Measurements from ENCODE around the gene SIMC1.

Gene SIMC1

DNA sequence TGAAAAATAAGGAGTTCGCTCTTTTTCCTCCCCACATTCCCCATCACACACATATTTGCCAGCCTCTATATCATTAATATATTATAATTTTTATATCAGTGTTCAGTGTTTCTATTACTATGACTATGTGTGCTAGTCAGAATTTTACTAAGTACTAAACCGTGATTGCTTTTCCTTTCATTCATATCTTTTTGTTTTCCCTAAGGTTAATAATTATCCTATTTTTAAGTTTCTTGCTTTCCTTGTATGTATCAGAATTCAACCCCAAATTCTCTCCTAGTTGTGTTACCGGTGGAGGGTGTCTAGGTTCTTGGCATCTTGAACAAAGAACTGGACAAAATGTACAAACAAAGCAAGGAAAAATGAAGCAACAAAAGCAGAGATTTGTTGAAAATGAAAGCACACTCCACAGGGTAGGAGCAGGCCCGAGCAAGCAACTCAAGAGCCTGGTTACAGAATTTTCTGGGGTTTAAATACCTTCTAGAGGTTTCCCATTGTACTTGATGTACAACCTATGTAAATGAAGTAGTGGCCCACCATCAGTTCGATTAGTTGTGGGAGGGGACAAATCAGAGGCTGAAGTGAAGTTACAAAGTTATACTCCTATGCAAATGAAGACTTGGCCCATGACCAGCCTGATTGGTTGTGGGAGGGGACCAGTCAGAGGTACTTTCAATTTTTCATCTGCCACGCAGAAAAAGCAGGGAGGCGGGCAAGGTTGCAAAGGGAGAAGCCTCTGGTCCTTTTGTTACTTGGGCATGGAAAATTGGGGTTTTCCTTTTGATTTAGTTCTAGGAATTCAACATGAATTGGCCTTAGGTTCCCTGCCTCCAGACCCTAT lies 79.5 kb downstream of the SIMC1 start:
- DNase-seq (ENCODE audit: low read depth), result no peak

GRCh38 chr5:176319827-176320554 lies 81.8 kb downstream of the SIMC1 start:
- DNase-seq (ENCODE audit: low read depth), result no peak

DNA sequence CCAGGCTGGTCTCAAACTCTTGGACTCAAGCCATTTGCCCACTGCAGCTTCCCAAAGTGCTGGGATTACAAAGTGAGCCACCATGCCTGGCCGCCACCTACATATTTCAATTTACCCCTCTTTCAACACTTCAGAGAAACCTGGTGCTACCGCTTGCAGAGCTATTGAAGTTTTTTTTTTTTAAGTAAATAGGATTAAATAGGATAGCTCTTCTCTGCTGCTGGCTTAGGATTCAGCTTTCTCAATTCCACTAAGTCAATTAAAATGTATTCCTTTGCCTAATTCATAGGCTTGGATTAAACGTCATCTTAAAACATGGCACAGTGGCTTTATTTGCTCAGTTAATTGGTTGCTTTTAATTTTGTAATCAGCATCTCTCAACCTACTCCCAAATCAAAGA lies 82.4 kb downstream of the SIMC1 start:
- DNase-seq (ENCODE audit: low read depth), result no peak

- no peak for DNase-seq (ENCODE audit: low read depth)
These were observed 96.0 kb downstream of the SIMC1 start for GRCh38 chr5:176334031-176334770.

GRCh38 chr5:176337913-176338312 lies 99.7 kb downstream of the SIMC1 start:
- DNase-seq (ENCODE audit: low read depth), result no peak

- DNase-seq (ENCODE audit: low read depth), result no peak
These were observed 101.1 kb downstream of the SIMC1 start for GRCh38 chr5:176339304-176339703.

DNA sequence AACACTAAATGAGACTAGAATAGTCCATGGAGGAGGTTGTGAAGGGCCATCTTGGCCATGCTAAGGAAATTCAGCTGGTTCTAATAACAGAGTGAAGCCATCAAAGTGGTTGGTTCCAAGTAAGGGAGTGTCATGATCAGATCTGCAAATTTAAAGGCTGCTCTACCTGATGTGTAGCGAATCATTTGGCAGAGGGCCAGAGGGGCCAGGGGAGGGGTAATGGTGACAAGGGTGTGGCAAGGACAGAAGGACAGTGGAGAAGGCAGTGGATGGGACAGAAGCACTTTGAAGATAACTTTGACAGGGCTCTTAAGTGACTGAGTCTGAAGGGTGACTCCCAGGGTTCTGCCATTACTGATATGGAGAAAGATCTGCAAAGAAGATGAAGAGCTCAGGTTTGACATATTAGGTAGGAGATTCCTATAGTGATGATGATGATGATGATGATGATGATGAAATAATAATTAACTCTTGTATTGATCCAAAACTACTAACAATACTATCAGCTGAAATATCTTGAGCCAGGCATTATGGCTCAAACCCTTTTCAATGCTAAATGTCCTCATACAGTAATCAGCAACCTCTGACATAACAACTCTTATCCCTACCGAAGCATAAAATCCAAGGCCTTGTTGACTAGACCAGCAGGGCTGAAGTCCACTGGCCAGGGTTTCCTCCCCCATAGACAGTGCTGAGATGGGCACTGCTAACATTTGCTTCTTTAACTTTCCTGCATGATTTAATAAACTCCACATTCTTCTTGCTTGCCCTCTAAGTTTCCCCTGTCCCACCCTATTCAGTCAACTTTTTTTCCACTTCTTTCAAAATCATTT lies 103.3 kb downstream of the SIMC1 start:
- no peak for DNase-seq (ENCODE audit: low read depth)

DNA sequence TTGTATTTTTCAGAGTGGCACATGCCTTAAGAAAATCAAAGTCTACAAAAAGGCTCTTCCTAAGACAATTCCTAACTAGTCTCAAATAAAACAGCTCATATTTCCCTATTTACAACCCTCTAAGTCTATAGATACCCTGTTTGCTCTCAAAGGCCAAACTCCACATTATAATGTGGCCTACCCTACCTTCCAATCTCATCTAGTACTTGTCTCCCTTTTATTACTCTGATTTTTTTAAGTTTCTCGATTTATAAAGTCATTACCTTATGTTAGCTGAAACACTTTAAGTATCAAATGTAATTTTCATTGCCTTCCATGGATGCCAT lies 103.9 kb downstream of the SIMC1 start:
- no peak for DNase-seq (ENCODE audit: low read depth)

- no peak for DNase-seq (ENCODE audit: low read depth)
These were observed 104.7 kb downstream of the SIMC1 start for GRCh38 chr5:176342766-176343458.

DNA sequence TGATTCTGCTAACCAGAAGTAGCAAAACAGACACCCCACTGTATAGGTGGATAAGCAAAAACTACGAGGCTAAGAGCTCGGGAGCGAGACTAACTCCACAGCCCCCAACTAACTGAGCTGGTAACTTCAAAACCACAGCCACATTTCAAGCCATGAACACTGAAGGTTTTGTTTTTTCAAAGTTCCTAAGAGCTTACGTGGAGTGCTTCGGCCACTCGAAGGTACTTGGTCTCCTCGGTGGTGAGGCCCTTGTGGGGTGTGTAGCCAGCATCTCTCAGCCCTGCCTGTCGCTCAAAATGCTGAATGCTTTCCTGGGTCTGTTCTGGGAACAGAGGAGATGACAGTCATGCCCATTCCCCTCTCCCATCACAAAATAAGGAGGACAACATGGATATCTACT lies 112.2 kb downstream of the SIMC1 start:
- DNase-seq (ENCODE audit: low read depth), result no peak

DNA sequence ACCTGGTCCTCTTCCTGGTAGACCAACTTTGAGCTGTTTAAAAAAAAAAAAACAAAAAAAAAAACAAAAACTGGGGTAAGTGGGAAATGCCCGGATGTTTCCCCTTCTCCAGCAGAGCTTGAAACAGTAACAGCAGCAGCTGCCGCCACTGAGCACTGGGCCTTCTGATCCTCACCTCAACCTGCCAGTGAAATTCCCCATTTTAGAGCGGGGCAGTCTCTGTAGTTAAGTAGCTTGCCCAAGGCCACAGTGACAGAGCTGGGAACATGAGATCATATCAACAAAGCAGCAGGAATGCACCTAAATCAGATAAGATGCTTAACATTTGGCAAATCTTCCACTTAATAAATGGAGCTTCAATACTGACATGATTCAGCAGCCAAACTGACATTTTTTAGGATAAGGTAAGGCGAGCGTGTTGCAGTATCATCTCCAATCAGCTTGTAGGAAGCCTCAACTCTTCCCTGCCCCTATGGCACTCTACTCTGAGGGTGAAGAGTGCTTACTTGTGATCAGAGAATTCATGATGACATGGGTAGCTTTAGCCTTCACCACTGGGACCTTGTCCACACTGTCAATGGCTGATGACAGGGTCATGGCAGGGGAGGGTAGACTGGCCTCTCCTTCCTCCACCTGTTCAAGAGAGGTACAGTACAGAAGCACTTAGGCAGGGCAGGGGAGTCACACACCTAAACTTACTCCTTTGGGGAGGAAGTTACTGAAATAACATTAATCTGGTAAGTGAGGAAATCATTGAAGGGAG lies 114.1 kb downstream of the SIMC1 start:
- no peak for DNase-seq (ENCODE audit: low read depth)

DNA sequence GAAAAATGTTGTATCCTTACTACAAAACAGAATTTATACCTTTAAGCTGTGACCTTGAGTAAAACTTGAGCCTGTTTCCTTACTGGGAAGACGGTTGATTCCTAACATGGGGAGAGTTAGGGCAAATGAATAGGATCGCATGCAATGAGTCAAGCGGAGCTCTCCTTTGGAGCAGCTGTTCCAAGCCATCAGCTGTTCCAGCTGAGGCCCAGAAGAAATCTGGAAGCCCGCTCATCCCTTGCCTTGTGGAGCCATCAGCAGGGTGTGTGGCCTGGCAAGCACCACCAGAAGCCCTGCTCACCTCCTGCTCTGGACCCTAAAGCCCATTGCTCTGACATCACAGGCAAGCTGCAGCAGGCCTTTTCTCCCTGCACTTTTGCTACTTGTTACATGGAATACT lies 115.3 kb downstream of the SIMC1 start:
- no peak for DNase-seq (ENCODE audit: low read depth)

GRCh38 chr5:176355400-176356178 lies 117.4 kb downstream of the SIMC1 start:
- no peak for DNase-seq (ENCODE audit: low read depth)

- no peak for DNase-seq (ENCODE audit: low read depth)
These were observed 117.9 kb downstream of the SIMC1 start for GRCh38 chr5:176356179-176356566.

DNA sequence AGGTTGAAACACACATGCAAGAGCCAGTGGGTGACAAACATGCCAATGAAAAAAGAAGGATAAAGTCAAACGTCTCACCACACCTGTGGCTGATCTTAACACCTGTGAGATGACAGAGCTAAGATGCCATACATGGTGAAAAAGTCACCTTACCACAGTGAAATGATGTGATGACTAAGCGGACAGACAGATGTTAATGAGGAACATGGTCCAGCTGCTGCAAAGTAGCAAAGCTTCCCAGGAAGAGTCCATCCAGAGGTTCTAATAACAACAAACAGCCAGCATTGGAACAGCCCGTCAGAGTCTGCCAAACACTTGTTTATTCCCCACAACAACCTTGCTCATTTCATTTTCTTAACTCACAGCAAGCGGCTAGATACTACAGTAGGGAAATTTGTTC lies 121.4 kb downstream of the SIMC1 start:
- no peak for DNase-seq (ENCODE audit: low read depth)

DNA sequence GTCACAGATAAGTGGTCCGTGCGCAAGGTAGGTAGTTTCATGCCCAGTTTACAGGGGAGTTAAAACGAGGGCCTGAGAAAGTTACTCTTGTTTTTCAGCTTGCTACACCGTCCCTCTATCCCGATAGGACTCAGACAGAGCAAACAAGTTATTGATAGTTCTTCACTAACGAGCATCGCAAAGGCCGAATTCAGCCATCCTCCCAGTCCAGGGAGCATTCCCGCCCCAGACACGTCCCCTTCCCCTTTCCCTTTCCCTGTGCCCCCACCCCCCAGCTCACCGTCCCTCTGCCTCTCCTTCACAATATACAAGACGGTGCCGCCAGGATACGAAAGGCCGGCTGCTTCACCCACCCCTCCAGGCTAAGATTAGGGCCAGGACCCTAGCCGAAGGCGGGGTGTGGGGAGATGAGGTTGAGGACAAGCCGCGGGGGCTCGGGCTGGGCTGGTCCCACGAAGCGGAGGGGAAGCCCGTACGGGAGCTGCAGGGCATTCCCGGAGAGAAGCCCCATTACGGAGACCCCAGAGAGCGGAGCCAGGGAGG lies 122.7 kb downstream of the SIMC1 start:
- DNase-seq (ENCODE audit: low read depth), result no peak

DNA sequence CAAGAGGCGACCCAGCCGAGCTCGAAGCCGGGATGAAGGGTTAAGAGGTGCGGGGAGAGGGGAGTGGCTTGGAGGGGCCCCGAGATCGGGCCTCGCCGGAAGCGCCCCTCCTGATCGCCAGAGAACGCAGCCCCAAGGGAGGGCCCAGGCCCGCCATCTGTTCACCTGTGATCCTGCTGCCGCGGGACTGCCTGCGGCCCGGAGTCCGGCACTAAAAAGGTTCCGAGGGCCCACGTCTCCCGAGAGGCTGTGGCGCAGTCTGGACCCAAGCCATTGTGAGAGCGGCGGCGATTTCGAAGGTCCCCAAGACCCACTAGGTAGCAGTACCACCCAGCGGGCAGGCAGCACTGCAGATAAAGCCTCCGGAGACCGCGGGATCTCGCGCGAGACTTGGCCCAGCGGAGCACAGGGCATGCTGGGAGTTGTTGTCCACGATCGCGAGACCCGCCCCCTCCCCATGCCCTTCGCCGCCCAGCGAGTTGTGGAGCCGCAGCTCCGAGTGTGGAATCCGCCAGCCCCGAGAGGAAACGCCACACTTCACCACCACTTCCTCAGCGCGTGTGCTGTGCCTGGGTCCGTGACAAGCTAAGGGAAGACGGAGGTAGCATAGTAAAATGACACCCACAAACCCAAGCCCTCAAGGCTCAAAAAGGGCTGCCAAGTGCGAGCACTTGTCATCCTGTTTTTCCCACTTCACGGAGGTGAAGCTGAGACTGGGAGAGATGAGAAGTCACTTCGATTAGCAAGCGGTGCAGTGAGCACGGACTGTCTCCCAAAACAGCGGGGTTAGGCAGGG lies 123.4 kb downstream of the SIMC1 start, which contains the start of gene KIAA1191:
Gene KIAA1191, minus strand, starts transcription at position 328 of the 796 bp plus-strand sequence. CDS start 2,256 bp downstream, outside the sequence.
- peak; percentile 91 for DNase-seq (ENCODE audit: low read depth)

- DNase-seq (ENCODE audit: low read depth), result no peak
These were observed 123.9 kb downstream of the SIMC1 start for GRCh38 chr5:176362233-176362490.

Data from activated T-cell treated with anti-CD3 and anti-CD28 coated beads for 1 hour (primary cell).